Right lobe of liver (tissue), 6 donors: Measurements from ENCODE around the gene KCNAB1. TPM values are rescaled to one million over a fixed set of nuclear protein-coding genes. Genes with fewer than 3 reads are reported as not detected.
A peak's percentile ranks its signal among the peaks of the same experiment; 100 is the strongest.
"Not testable (repeated sequence)": the region's sequence is repeated elsewhere in the genome, so short reads cannot be mapped to it uniquely, and the experiment has no call there.

Experiments
- ATAC-seq, 4 donors: fragments of 200-7000 bp; cut with Tn5 transposase; one replicate each; pipeline ENCODE4 v1.9.1; 2020; ENCODE audit warnings: mild to moderate bottlenecking in 4 of 4, moderate library complexity in 4 of 4
- DNase-seq, 3 donors: peaks; one replicate each; pipeline ENCODE4 v3.0.0-alpha.2; 2020
- H3K27ac ChIP-seq, 3 donors: fragments of 200-600 bp; one replicate each; pipeline ENCODE4 v1.8.0; 2022
- H3K27me3 ChIP-seq, 2 donors: fragments of 200-600 bp; one replicate each; pipeline ENCODE4 v1.8.0; 2022
- H3K36me3 ChIP-seq, 4 donors: fragments of 200-600 bp; sonication (generic) in 1 of 4; one replicate each; pipeline versions ENCODE4 v1.5.1 to v1.8.0; 2017 to 2022; ENCODE audit warnings: control low read depth in 1 of 4
- H3K4me1 ChIP-seq, 4 donors: fragments of 200-600 bp; sonication (generic) in 1 of 4; one replicate each; pipeline versions ENCODE4 v1.5.1 to v1.8.0; 2017 to 2022; ENCODE audit warnings: control low read depth in 1 of 4
- H3K4me3 ChIP-seq, 3 donors: fragments of 200-600 bp; one replicate each; pipeline ENCODE4 v1.8.0; 2022
- H3K9me3 ChIP-seq, 4 donors: fragments of 200-600 bp; sonication (generic) in 1 of 4; one replicate each; pipeline versions ENCODE4 v1.5.1 to v1.8.0; 2017 to 2022; ENCODE audit warnings: control low read depth in 1 of 4
- CTCF ChIP-seq, 4 donors: fragments of 200-600 bp in 3 of 4; fragments of 450-650 bp in 1 of 4; IDR thresholded peaks; one replicate each; pipeline versions ENCODE4 v1.5.1 to v1.8.0; 2016 to 2022; ENCODE audit warnings: antibody characterized with exemption in 4 of 4, mild to moderate bottlenecking in 2 of 4
- POLR2A ChIP-seq: fragments of 450-650 bp; IDR thresholded peaks from one replicate; pipeline ENCODE4 v1.6.1; 2017; ENCODE audit warnings: antibody characterized with exemption, mild to moderate bottlenecking
- WGBS: methylation state at CpG from one replicate; pipeline ENCODE4 v1.1.6; 2018; ENCODE audit warnings: low coverage, low lambda C conversion rate; ENCODE audit not compliant: insufficient coverage; ENCODE audit errors: missing lambda C conversion rate; 5-methylcytosine and 5-hydroxymethylcytosine counted together
- intact Hi-C, 2 donors: fragments of 100-400 bp; cut with DNase I; formaldehyde crosslinking; loops; one replicate each; pipeline versions ENCODE4 v1.11.2 to v1.14.1; 2022
- long read RNA-seq: library from polyadenylated mRNA; unstranded; transcript quantifications from one replicate; pipeline ENCODE4 v2.0.0, GENCODE V29; 2019
- total RNA-seq, 6 experiments: library from RNA; depleted of rRNA in 2 of 6; stranded (reverse); fragments of >200 nt in 2 of 6; fragmentation: NEBNext Ultra II Directional in 3 of 6; extraction: Animal tissue kit (Norgen Biotek cat#: 25700) in 3 of 6; gene quantifications; one replicate each; pipeline versions ENCODE4 v1.1.0 to v1.2.4, GENCODE V29; 2016 to 2023
- donor health status: DM: no; HTN: yes; CAD: no.
- donor health status: DM: no; HTN: no; CAD: no.
- donor health status: DM: no; HTN: no; CAD: no.
- donor health status: DM: no; HTN: yes; CAD: no.
- donor health status: DM: no; HTN: yes; CAD: no.

Gene KCNAB1
- 1 to 10 TPM in 2 of 6 experiments, under 1 TPM in 2, not detected in 2; 0.15 to 1.8 (median 0.64) TPM for total RNA-seq
- long read RNA-seq: 0 reads

GRCh38 chr3:156120528-156121251 is at the start of gene KCNAB1:
Gene KCNAB1, plus strand, starts transcription at chr3:156120578.
- Histone ChIP-seq H3K36me3 (no peaks in the 10 kb centered on the region), H3K4me3 (no peak within 1 kb of the TSS), H3K27ac (no peak within 1 kb of the TSS), H3K4me1 (no peaks in the 10 kb centered on the region), H3K9me3 (no peaks in the 10 kb centered on the region), H3K27me3 (no peaks in the 10 kb centered on the region)
- intact Hi-C loops: no loop called here
- DNase-seq (no peak), ATAC-seq (no peak)
- 21% methylated on average over 6 of the region's 19 CpGs for WGBS
- TF ChIP-seq POLR2A: no peak
- no peak for TF ChIP-seq CTCF (IDR thresholded peaks at IDR 0.05)

GRCh38 chr3:156071031-156071430 is 49.3 kb upstream of the KCNAB1 start:
- Histone ChIP-seq H3K9me3 (no peaks in the 10 kb centered on the region), H3K4me1 (no peaks in the 10 kb centered on the region), H3K36me3 (no peaks in the 10 kb centered on the region), H3K27ac (no peak overlapping the region), H3K27me3 (no peaks in the 10 kb centered on the region), H3K4me3 (no peak overlapping the region)
- no peak for TF ChIP-seq POLR2A
- TF ChIP-seq CTCF (IDR thresholded peaks at IDR 0.05): no peak
- 100% methylated on average over 1 of the region's 1 CpG for WGBS
- no peak for ATAC-seq
- intact Hi-C loops: no loop called here
- DNase-seq: no peak

- H3K27ac ChIP-seq, H3K27me3 ChIP-seq: not testable (repeated sequence)
Observed at GRCh38 chr3:156072950-156073657, 47.3 kb upstream of the KCNAB1 start.

GRCh38 chr3:156090126-156090525 is 30.3 kb upstream of the KCNAB1 start:
- Histone ChIP-seq H3K9me3 (no peaks in the 10 kb centered on the region), H3K4me1 (no peaks in the 10 kb centered on the region), H3K27ac (no peak overlapping the region), H3K36me3 (no peaks in the 10 kb centered on the region), H3K27me3 (no peaks in the 10 kb centered on the region), H3K4me3 (no peak overlapping the region)
- 33% methylated on average over 3 of the region's 3 CpGs for WGBS
- intact Hi-C loops: no loop called here
- no peak for ATAC-seq
- DNase-seq: no peak
- no peak for TF ChIP-seq CTCF (IDR thresholded peaks at IDR 0.05)
- no peak for TF ChIP-seq POLR2A

More at GRCh38 chr3:156072950-156073657, 47.3 kb upstream of the KCNAB1 start:
- H3K9me3 ChIP-seq, H3K4me1 ChIP-seq, intact Hi-C loops, H3K4me3 ChIP-seq, H3K36me3 ChIP-seq, ATAC-seq, DNase-seq: not testable (repeated sequence)
- WGBS: 95% methylated on average over 3 of the region's 29 CpGs

- TF ChIP-seq CTCF (IDR thresholded peaks at IDR 0.05) (no peak), POLR2A (no peak)
- no peaks in the 10 kb centered on the region for H3K4me1 ChIP-seq
- no peak overlapping the region for H3K27ac ChIP-seq
- no peaks in the 10 kb centered on the region for H3K9me3 ChIP-seq
- intact Hi-C loops: no loop called here
- DNase-seq (no peak), ATAC-seq (peak in 2 of 4 donors; percentile 24 to 46)
- no peaks in the 10 kb centered on the region for H3K36me3 ChIP-seq
- H3K27me3 ChIP-seq: no peaks in the 10 kb centered on the region
- H3K4me3 ChIP-seq: no peak overlapping the region
- 44% methylated on average over 7 of the region's 7 CpGs for WGBS
Observed at GRCh38 chr3:156093964-156094363, 26.4 kb upstream of the KCNAB1 start.
